Measurements from ENCODE around the gene DCXR.

DNA sequence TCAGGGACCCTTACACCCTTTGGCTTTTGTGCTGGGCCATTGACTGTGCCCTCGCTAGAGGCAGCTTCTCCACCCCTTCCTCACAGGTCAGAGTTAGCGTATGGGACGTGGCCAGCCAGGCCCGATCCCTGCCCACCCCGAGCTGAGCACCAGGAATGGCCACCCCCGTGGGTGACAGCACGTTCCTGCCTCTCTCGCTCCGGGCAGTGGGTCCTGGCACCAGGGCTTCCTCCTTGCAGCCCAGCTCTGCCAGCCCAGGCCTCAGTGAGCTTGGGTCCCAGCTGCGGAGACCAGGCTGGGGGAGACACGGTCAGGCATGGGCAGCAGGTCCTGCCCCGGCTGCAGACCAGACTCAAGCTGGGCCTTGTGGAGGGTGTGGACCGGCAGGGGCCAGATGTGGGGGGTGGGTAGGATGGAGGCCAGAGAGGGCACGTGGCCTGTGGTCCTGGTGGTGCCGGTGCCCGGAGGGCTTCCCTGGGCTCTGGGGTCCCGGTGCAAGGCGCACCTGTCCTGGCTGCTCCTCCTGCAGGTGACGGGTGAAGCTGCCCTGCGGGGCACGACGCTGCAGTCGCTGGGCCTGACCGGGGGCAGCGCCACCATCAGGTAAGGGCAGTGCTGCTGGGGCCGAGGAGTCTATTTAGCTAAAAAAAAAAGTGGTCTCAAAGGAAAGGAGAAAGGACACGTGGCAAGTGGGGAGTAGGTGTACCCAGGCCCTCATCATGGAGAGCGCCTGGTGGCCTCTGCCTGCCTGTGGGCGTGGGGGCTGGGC, 41.9 kb downstream of the DCXR start:
- TF ChIP-seq CTCF (conservative IDR thresholded peaks at IDR 0.05; ENCODE audit: low read depth, low read length) (peak; percentile 16; the same call in 1 of the 2 replicates), EZH2 (IDR thresholded peaks at IDR 0.05; ENCODE audit: low read length, unreplicated experiment) (no peak), EZH2phosphoT487 (IDR thresholded peaks at IDR 0.05; ENCODE audit: borderline replicate concordance, low read length) (no peak)

All from PC-3 (cell line).